Testis (tissue), 3 donors: ENCODE data around the gene LGALS7B. TPM values are rescaled to one million over a fixed set of nuclear protein-coding genes. Genes with fewer than 3 reads are reported as not detected.
"Not testable (repeated sequence)": the region's sequence is repeated elsewhere in the genome, so short reads cannot be mapped to it uniquely, and the experiment has no call there.

ENCODE experiments used
- DNase-seq: peaks from one replicate; pipeline ENCODE4 v3.0.0-alpha.2; 2019
- H3K27ac ChIP-seq, 2 donors: fragments of 200-600 bp; sonication (generic); one replicate each; pipeline ENCODE4 v1.5.1; 2019
- H3K27me3 ChIP-seq: fragments of 200-600 bp; sonication (generic); one replicate; pipeline ENCODE4 v1.5.1; 2019
- H3K36me3 ChIP-seq: fragments of 200-600 bp; sonication (generic); one replicate; pipeline ENCODE4 v1.5.1; 2017; ENCODE audit warnings: low read depth; ENCODE audit errors: missing control alignments
- H3K4me1 ChIP-seq: fragments of 200-600 bp; sonication (generic); one replicate; pipeline ENCODE4 v1.5.1; 2019
- H3K4me3 ChIP-seq, 2 donors: fragments of 200-600 bp; sonication (generic); one replicate each; pipeline ENCODE4 v1.5.1; 2017 to 2019
- H3K9me3 ChIP-seq: fragments of 200-600 bp; sonication (generic); one replicate; pipeline ENCODE4 v1.5.1; 2017
- POLR2A ChIP-seq: fragments of 450-650 bp; IDR thresholded peaks from one replicate; pipeline ENCODE4 v1.6.1; 2017; ENCODE audit warnings: antibody characterized with exemption, mild to moderate bottlenecking, moderate library complexity
- WGBS, 2 donors: methylation state at CpG; one replicate each; pipeline ENCODE4 v1.1.5; 2018; 5-methylcytosine and 5-hydroxymethylcytosine counted together
- intact Hi-C: fragments of 100-400 bp; cut with DNase I; formaldehyde crosslinking; loops from one replicate; pipeline ENCODE4 v1.15.1; 2023; ENCODE audit warnings: low total_unique reads
- polyA plus RNA-seq: library from polyadenylated mRNA; stranded (reverse); fragments of 350-450 nt; fragmentation: Illumina TruSeq; extraction: RNeasy Lipid Tissue Mini Kit (QIAGEN cat#74804); gene quantifications from one replicate; pipeline ENCODE4 v1.2.3, GENCODE V29; 2014; ENCODE audit warnings: low read depth, low replicate concordance; ENCODE audit not compliant: insufficient read depth
- total RNA-seq, 2 donors: library from RNA; depleted of rRNA; stranded (reverse); fragments of >200 nt; gene quantifications; one replicate each; pipeline ENCODE4 v1.2.3, GENCODE V29; 2016
- TF ChIP-seq, protein P1 (sequence below), 3 experiments: fragments of 450-650 bp in 2 of 3; fragments of 200-600 bp in 1 of 3; sonication (generic) in 1 of 3; IDR thresholded peaks; one replicate each; pipeline ENCODE4 v1.5.1; 2016 to 2019; ENCODE audit warnings: antibody characterized with exemption in 3 of 3, mild to moderate bottlenecking in 2 of 3, moderate library complexity in 1 of 3

The LGALS7B gene
- total and polyA plus RNA-seq, 3 donors from 2014 or later: 2.3 to 8.1 TPM; not detected in 1

- intact Hi-C loops: no loop called here
- no peaks in the 10 kb centered on the region for H3K27me3 ChIP-seq
- TF ChIP-seq POLR2A: no peak
- TF ChIP-seq, protein P1, sequence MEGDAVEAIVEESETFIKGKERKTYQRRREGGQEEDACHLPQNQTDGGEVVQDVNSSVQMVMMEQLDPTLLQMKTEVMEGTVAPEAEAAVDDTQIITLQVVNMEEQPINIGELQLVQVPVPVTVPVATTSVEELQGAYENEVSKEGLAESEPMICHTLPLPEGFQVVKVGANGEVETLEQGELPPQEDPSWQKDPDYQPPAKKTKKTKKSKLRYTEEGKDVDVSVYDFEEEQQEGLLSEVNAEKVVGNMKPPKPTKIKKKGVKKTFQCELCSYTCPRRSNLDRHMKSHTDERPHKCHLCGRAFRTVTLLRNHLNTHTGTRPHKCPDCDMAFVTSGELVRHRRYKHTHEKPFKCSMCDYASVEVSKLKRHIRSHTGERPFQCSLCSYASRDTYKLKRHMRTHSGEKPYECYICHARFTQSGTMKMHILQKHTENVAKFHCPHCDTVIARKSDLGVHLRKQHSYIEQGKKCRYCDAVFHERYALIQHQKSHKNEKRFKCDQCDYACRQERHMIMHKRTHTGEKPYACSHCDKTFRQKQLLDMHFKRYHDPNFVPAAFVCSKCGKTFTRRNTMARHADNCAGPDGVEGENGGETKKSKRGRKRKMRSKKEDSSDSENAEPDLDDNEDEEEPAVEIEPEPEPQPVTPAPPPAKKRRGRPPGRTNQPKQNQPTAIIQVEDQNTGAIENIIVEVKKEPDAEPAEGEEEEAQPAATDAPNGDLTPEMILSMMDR (IDR thresholded peaks at IDR 0.05): no peak
- DNase-seq: no peak
- no peaks in the 10 kb centered on the region for H3K9me3 ChIP-seq
- no peak overlapping the region for H3K4me3 ChIP-seq
- no peak overlapping the region for H3K27ac ChIP-seq
- H3K4me1 ChIP-seq: no peaks in the 10 kb centered on the region
- WGBS, 2 donors: 42 to 44% methylated on average over 2 of the region's 2 CpGs
- no peaks in the 10 kb centered on the region for H3K36me3 ChIP-seq
Measured at GRCh38 chr19:38796154-38796553, 7.2 kb downstream of the LGALS7B start.

DNA sequence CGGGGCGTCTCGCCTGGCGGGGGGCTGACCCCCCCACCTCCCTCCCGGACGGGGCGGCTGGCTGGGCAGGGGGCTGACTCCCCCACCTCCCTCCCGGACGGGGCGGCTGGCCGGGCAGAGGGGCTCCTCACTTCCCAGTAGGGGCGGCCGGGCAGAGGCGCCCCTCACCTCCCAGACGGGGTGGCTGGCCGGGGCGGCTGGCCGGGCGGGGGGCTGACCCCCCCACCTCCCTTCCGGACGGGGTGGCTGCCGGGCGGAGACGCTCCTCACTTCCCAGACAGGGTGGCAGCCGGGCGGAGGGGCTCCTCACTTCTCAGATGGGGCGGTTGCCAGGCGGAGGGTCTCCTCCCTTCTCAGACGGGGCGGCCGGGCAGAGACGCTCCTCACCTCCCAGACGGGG lies 8.8 kb downstream of the LGALS7B start:
- intact Hi-C loops, H3K36me3 ChIP-seq, H3K4me3 ChIP-seq, H3K9me3 ChIP-seq, DNase-seq, H3K27me3 ChIP-seq, H3K27ac ChIP-seq, H3K4me1 ChIP-seq: not testable (repeated sequence)
- WGBS, 2 donors: no CpG with 5 or more reads among the region's 33 CpGs

- H3K27ac ChIP-seq: no peak overlapping the region
- 72 to 81% methylated on average over 10 of the region's 10 CpGs for WGBS, 2 donors
- DNase-seq: no peak
- no peaks in the 10 kb centered on the region for H3K4me1 ChIP-seq
- H3K27me3 ChIP-seq: no peaks in the 10 kb centered on the region
- H3K4me3 ChIP-seq: no peak overlapping the region
- TF ChIP-seq, protein P1 (IDR thresholded peaks at IDR 0.05): no peak
- TF ChIP-seq POLR2A: no peak
- H3K36me3 ChIP-seq: no peaks in the 10 kb centered on the region
- H3K9me3 ChIP-seq: no peaks in the 10 kb centered on the region
- intact Hi-C loops: no loop called here
Measured at GRCh38 chr19:38799104-38799503, 10.1 kb downstream of the LGALS7B start.

- Histone ChIP-seq H3K4me1 (no peaks in the 10 kb centered on the region), H3K27me3 (no peaks in the 10 kb centered on the region), H3K27ac (no peak overlapping the region), H3K4me3 (no peak overlapping the region), H3K9me3 (no peaks in the 10 kb centered on the region), H3K36me3 (no peaks in the 10 kb centered on the region)
- TF ChIP-seq, protein P1 (IDR thresholded peaks at IDR 0.05): no peak
- no peak for TF ChIP-seq POLR2A
- 89 to 92% methylated on average over 5 of the region's 5 CpGs for WGBS, 2 donors
- DNase-seq: no peak
- intact Hi-C loops: no loop called here
Measured at GRCh38 chr19:38800577-38801347, 11.8 kb downstream of the LGALS7B start.

- Histone ChIP-seq H3K36me3 (no peaks in the 10 kb centered on the region), H3K27ac (no peak overlapping the region), H3K27me3 (no peaks in the 10 kb centered on the region), H3K4me3 (no peak overlapping the region), H3K4me1 (no peaks in the 10 kb centered on the region), H3K9me3 (no peaks in the 10 kb centered on the region)
- DNase-seq: no peak
- WGBS, 2 donors: 96 to 97% methylated on average over 12 of the region's 12 CpGs
- no peak for TF ChIP-seq POLR2A
- TF ChIP-seq, protein P1 (IDR thresholded peaks at IDR 0.05): no peak
- intact Hi-C loops: no loop called here
Measured at GRCh38 chr19:38801359-38802095, 12.5 kb downstream of the LGALS7B start.
